ENCODE measurements around the gene CYP4F2. TPM values are rescaled to one million over a fixed set of nuclear protein-coding genes. Genes with fewer than 3 reads are reported as not detected.

CYP4F2 gene
- total and polyA plus RNA-seq, 9 of the 15 experiments (the other 6 are each of a cell fraction or from before 2014, with no cell fraction given): 0.10 to 0.56 (median 0.32) TPM; not detected in 2

- CTCF ChIA-PET (ENCODE audit: low intra/inter-chr PET ratio): no interaction called here
- no peak overlapping the region for H2AFZ ChIP-seq (ENCODE audit: low read depth, low read length)
- DNase-seq (ENCODE audit: extremely low read depth in 1 of 4, low spot score in 3 of 4): no peak
- no peak overlapping the region for H3K4me3 ChIP-seq
- H3K27me3 ChIP-seq (ENCODE audit: control insufficient read depth in 2 of 2, insufficient read depth in 2 of 2, low read length in 2 of 2): no peaks in the 10 kb centered on the region
- 6% methylated on average over 4 of the region's 4 CpGs for WGBS (ENCODE audit: insufficient coverage, low coverage, missing lambda C conversion rate)
- no peak for FAIRE-seq
- POLR2A ChIA-PET: no interaction called here
- no peak overlapping the region for H3K9ac ChIP-seq (ENCODE audit: insufficient read depth in 1 of 2, low read depth in 2 of 2, low read length in 2 of 2)
- in situ Hi-C loops (cut with MboI) (no loop called here), intact Hi-C loops (cut with micrococcal nuclease) (no loop called here)
- H3K9me1 ChIP-seq (ENCODE audit: control insufficient read depth, insufficient read depth, low read length): no peaks in the 10 kb centered on the region
- no TSS peak for BruUV-seq (replicated peaks)
- H3K79me2 ChIP-seq (ENCODE audit: control insufficient read depth, insufficient read depth, low read length): no peaks in the 10 kb centered on the region; the same call in 2 of the 3 replicates
- H3K36me3 ChIP-seq (ENCODE audit: control insufficient read depth, insufficient read depth, low read length): no peaks in the 10 kb centered on the region
- H3K4me1 ChIP-seq (replicated peaks in 1 of 2; ENCODE audit: control insufficient read depth in 2 of 2, insufficient read depth in 2 of 2, low read length in 2 of 2): no peaks in the 10 kb centered on the region
- ATAC-seq: no peak
- no peaks in the 10 kb centered on the region for H4K20me1 ChIP-seq (replicated peaks; ENCODE audit: control insufficient read depth, insufficient read depth, low read length)
- no peaks in the 10 kb centered on the region; the same call in none of the 2 replicates for H3K9me3 ChIP-seq (replicated peaks; ENCODE audit: control insufficient read depth, insufficient read depth, low read depth, low read length)
- no peak overlapping the region for H3K4me2 ChIP-seq (ENCODE audit: insufficient read depth, low read length)
- no peak overlapping the region for H3K27ac ChIP-seq (ENCODE audit: extremely low read depth, low read depth, low read length)
- TF ChIP-seq SP1 (CRISPR knock-in tag; IDR thresholded peaks at IDR 0.05) (no peak), RAD21 (CRISPR knock-in tag; conservative IDR thresholded peaks at IDR 0.05 in 1 of 2, IDR thresholded peaks at IDR 0.05 in 1 of 2) (no peak), MCM7 (IDR thresholded peaks at IDR 0.05) (no peak), ZBTB49 (CRISPR knock-in tag; IDR thresholded peaks at IDR 0.05; ENCODE audit: borderline replicate concordance) (no peak), E2F5 (CRISPR knock-in tag; IDR thresholded peaks at IDR 0.05) (no peak), NFRKB (IDR thresholded peaks at IDR 0.05; ENCODE audit: low read depth) (no peak), ZNF124 (CRISPR knock-in tag; IDR thresholded peaks at IDR 0.05) (no peak), POLR2AphosphoS2 (IDR thresholded peaks at IDR 0.05; ENCODE audit: low read length) (no peak), SNIP1 (IDR thresholded peaks at IDR 0.05; ENCODE audit: low read depth) (no peak), CBX5 (IDR thresholded peaks at IDR 0.05; ENCODE audit: borderline replicate concordance, low read depth) (no peak), USF1 (CRISPR knock-in tag; IDR thresholded peaks at IDR 0.05) (no peak), GATAD2A (IDR thresholded peaks at IDR 0.05) (no peak), HIVEP1 (CRISPR knock-in tag; IDR thresholded peaks at IDR 0.05) (no peak), BRCA1 (IDR thresholded peaks at IDR 0.05) (no peak), BRCA1 (CRISPR knock-in tag; IDR thresholded peaks at IDR 0.05) (no peak), MTA2 (IDR thresholded peaks at IDR 0.05; ENCODE audit: low read depth) (no peak), OTX1 (CRISPR knock-in tag; IDR thresholded peaks at IDR 0.05) (no peak), ZBTB43 (CRISPR knock-in tag; IDR thresholded peaks at IDR 0.05) (no peak), HMG20B (CRISPR knock-in tag; IDR thresholded peaks at IDR 0.05) (no peak), SMAD3 (CRISPR knock-in tag; conservative IDR thresholded peaks at IDR 0.05) (no peak), STAG1 (CRISPR knock-in tag; IDR thresholded peaks at IDR 0.05; ENCODE audit: borderline replicate concordance) (no peak), HLTF (IDR thresholded peaks at IDR 0.05) (peak; percentile 99), ZNF217 (CRISPR knock-in tag; IDR thresholded peaks at IDR 0.05) (no peak)
Measured at GRCh38 chr19:15944401-15944800, 46.5 kb upstream of the CYP4F2 start.

All from K562 (cell line).